ENCODE results near the gene LRRC75A. TPM values are rescaled to one million over a fixed set of nuclear protein-coding genes. Genes with fewer than 3 reads are reported as not detected.

The LRRC75A gene
- total RNA-seq, 3 donors from 2014 or later, result 1.5 to 3.3 (median 1.6) TPM

DNA sequence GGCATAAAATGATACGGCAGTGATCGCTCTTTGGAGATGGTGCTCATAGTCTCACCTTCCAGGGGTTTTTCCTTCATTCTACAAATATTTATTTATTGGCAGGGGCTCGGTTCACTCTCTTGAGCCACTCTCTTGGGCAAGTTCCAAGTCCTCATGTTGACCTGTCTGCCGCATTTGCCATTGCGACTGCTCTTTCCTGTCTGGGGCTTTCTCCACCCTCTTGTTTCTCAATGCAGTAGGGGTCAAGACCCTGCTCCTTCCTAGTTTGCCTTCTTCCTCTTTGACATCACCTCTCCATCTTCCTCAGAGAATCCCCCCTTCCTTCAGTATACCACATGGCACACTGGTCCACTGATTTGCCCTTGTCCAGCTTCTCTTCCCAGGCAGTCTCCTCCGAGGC lies 21.9 kb upstream of the LRRC75A start:
- H3K27ac ChIP-seq, result no peak overlapping the region
- no peak for DNase-seq (ENCODE audit: low spot score in 2 of 2)
- H3K36me3 ChIP-seq, result no peaks in the 10 kb centered on the region
- intact Hi-C loops (cut with DNase I; ENCODE audit: low total_unique reads), result loop anchor here (10.0 kb wide), 1 partner anchor 49 kb away; no protein-coding TSS in a partner anchor
- no peak overlapping the region for H3K4me3 ChIP-seq
- TF ChIP-seq POLR2A (IDR thresholded peaks at IDR 0.05) (no peak), POLR2AphosphoS5 (IDR thresholded peaks at IDR 0.05) (no peak)
- TF ChIP-seq, protein P1, sequence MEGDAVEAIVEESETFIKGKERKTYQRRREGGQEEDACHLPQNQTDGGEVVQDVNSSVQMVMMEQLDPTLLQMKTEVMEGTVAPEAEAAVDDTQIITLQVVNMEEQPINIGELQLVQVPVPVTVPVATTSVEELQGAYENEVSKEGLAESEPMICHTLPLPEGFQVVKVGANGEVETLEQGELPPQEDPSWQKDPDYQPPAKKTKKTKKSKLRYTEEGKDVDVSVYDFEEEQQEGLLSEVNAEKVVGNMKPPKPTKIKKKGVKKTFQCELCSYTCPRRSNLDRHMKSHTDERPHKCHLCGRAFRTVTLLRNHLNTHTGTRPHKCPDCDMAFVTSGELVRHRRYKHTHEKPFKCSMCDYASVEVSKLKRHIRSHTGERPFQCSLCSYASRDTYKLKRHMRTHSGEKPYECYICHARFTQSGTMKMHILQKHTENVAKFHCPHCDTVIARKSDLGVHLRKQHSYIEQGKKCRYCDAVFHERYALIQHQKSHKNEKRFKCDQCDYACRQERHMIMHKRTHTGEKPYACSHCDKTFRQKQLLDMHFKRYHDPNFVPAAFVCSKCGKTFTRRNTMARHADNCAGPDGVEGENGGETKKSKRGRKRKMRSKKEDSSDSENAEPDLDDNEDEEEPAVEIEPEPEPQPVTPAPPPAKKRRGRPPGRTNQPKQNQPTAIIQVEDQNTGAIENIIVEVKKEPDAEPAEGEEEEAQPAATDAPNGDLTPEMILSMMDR (IDR thresholded peaks at IDR 0.05), result no peak
- no peaks in the 10 kb centered on the region for H3K27me3 ChIP-seq
- no peaks in the 10 kb centered on the region for H3K9me3 ChIP-seq
- no peaks in the 10 kb centered on the region for H3K4me1 ChIP-seq

DNA sequence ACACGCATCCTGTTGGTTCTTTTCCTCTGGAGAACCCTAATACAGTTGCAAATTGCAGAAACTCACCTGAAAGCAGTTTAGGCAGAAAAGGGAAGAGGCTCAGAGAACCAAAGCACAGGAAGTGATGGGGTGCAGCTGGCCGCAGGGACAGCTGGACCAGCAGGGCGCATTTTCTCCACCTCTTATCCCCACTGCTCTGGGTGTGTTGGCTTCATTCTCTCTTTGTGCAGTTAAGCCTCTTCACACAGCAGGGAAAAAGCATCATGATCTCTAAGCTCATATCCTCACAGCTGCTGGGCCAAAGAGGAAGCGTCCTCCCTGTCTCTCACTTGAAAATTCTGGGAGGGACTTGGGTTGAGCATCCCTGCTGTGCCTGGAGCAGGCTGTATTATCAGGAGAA lies 20.0 kb upstream of the LRRC75A start:
- no peak for DNase-seq (ENCODE audit: low spot score in 2 of 2)
- intact Hi-C loops (cut with DNase I; ENCODE audit: low total_unique reads), result loop anchor here (10.0 kb wide), 1 partner anchor 47 kb away; no protein-coding TSS in a partner anchor
- no peak for TF ChIP-seq POLR2AphosphoS5 (IDR thresholded peaks at IDR 0.05)
- TF ChIP-seq POLR2A (IDR thresholded peaks at IDR 0.05), result no peak
- TF ChIP-seq, protein P1 (IDR thresholded peaks at IDR 0.05), result no peak

DNA sequence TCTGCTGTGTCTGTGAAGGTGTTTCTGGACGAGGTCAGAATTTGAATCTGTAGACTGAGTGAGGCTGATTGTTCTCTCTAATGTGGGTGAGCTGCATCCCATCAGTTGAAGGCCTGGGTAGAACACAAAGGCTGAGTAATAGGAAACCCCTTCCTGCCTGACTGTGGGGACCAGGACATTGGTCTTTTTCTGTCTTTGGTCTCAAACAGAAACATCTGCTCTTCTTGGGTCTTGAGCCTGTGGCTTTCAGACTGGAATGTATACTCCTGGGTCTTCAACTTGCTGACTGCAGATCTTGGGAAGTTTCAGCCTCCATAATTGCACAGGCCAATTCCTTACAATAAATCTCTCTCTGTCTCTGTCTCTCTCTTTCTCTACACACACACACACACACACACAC lies 19.6 kb upstream of the LRRC75A start:
- H3K27ac ChIP-seq, result no peak overlapping the region
- intact Hi-C loops (cut with DNase I; ENCODE audit: low total_unique reads), result loop anchor here (10.0 kb wide), 1 partner anchor 47 kb away; no protein-coding TSS in a partner anchor
- no peaks in the 10 kb centered on the region for H3K27me3 ChIP-seq
- no peaks in the 10 kb centered on the region for H3K9me3 ChIP-seq
- no peak for DNase-seq (ENCODE audit: low spot score in 2 of 2)
- TF ChIP-seq POLR2A (IDR thresholded peaks at IDR 0.05) (no peak), POLR2AphosphoS5 (IDR thresholded peaks at IDR 0.05) (no peak)
- TF ChIP-seq, protein P1 (IDR thresholded peaks at IDR 0.05), result no peak
- H3K36me3 ChIP-seq, result no peaks in the 10 kb centered on the region
- H3K4me3 ChIP-seq, result no peak overlapping the region
- no peaks in the 10 kb centered on the region for H3K4me1 ChIP-seq

More for the DNA sequence above, 20.0 kb upstream of the LRRC75A start:
- H3K27ac ChIP-seq, result no peak overlapping the region
- H3K9me3 ChIP-seq, result no peaks in the 10 kb centered on the region
- H3K36me3 ChIP-seq, result no peaks in the 10 kb centered on the region
- no peaks in the 10 kb centered on the region for H3K4me1 ChIP-seq
- no peaks in the 10 kb centered on the region for H3K27me3 ChIP-seq
- H3K4me3 ChIP-seq, result no peak overlapping the region

DNA sequence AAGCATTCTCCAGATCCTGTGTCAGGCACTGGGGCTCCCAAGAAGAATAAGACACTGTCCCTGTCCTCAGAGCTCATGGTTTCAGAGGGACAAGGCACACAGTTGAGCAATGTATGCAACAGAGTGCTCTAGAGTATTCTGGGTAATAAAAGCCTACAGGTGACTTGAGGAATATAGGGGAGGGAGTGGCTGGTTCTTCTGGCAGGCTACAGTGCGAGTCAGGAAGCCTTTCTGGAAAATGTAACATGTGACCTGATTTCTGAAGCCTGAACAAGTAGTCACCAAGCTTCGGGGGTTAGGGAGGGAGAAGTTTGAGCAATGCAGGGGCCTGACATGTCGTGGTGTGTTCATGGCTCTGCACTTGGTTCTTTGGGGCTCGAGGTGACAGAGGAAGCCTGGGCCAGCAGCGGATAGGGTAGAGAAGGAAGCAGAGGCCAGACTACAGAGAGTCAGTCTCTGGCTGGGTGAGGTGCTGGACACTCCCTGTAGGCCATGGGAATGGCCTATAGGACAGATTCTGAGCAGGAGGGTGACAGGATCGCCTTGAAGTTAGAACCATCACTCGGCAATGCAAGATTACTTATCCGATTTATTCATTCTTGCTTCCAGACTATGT lies 16.0 kb upstream of the LRRC75A start:
- intact Hi-C loops (cut with DNase I; ENCODE audit: low total_unique reads), result no loop called here
- Histone ChIP-seq H3K4me1 (no peaks in the 10 kb centered on the region), H3K9me3 (no peaks in the 10 kb centered on the region), H3K27me3 (no peaks in the 10 kb centered on the region), H3K4me3 (no peak overlapping the region), H3K36me3 (no peaks in the 10 kb centered on the region), H3K27ac (no peak overlapping the region)
- TF ChIP-seq POLR2A (IDR thresholded peaks at IDR 0.05), result no peak
- TF ChIP-seq POLR2AphosphoS5 (IDR thresholded peaks at IDR 0.05), result no peak
- TF ChIP-seq, protein P1 (IDR thresholded peaks at IDR 0.05), result no peak
- DNase-seq (ENCODE audit: low spot score in 2 of 2), result no peak

DNA sequence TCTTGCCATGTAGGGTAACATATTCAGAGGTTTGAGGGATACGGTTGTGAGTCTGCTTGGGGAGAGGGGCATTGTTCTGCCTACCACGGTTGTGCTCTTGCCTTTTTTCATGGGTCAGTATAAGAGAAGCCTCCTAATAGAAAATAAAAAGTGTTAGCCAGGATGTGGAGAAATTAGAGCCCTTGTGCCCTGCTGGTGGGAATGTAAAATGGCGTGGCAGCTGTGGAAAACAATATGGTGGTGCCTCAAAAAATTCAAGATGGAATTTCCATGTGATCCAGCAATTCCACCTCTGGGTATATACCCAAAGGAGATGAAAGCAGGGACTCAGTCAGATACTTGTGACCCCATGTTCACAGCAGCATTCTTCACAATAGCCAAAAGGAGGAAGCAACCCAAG lies 14.2 kb upstream of the LRRC75A start:
- H3K36me3 ChIP-seq, result no peaks in the 10 kb centered on the region
- DNase-seq (ENCODE audit: low spot score in 2 of 2), result no peak
- TF ChIP-seq POLR2A (IDR thresholded peaks at IDR 0.05), result no peak
- TF ChIP-seq, protein P1 (IDR thresholded peaks at IDR 0.05), result no peak
- no peak for TF ChIP-seq POLR2AphosphoS5 (IDR thresholded peaks at IDR 0.05)
- no peaks in the 10 kb centered on the region for H3K9me3 ChIP-seq
- intact Hi-C loops (cut with DNase I; ENCODE audit: low total_unique reads), result no loop called here
- no peak overlapping the region for H3K27ac ChIP-seq
- H3K4me3 ChIP-seq, result no peak overlapping the region
- H3K4me1 ChIP-seq, result no peaks in the 10 kb centered on the region
- H3K27me3 ChIP-seq, result no peaks in the 10 kb centered on the region
